Fibroblast of skin of left biceps (primary cell): Measurements from ENCODE around the gene FCN2.

Source experiments
- DNase-seq, 2 experiments: peaks; one replicate each; pipeline ENCODE4 v3.0.0-alpha.2; 2013; ENCODE audit warnings: low read depth in 2 of 2

Gene FCN2

GRCh38 chr9:134868751-134869553 is 11.7 kb upstream of the FCN2 start:
- no peak for DNase-seq

DNA sequence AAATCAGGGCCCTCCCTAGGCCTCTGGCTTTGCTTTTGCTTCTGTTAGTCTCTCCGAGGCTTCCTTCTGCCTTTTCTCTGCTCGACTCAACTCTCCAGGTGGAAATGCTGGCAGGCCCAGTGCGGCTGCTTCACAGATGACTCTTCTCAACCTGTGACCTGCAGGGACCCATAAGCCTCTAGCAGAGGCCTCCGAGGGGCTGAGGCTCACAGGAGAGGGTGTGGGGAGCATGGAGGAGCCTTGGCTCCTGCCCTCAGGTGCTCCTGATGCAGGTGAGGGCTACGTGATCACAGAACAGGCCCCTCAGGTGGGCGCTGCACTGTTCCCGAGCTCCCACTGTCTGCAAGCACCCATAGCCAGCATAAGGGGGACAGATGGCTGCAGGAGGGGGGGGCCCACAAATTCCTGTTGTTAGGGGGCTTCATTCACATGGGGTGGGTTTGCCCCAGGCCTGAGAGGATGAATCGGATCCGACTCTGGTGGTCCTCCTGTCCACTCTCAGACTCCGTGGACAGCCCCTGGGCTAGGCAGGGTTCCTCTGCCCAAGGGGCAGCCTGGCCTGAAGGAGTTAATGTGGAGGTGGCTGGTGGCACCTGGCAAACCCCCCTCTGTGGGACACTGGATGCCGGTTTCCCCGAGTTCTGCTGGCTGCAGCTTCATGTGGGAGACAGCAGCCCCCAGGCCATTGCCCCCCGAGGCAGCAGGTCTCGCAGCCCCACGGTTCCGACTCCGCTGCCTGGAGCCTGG is 10.9 kb upstream of the FCN2 start:
- DNase-seq = no peak

DNA sequence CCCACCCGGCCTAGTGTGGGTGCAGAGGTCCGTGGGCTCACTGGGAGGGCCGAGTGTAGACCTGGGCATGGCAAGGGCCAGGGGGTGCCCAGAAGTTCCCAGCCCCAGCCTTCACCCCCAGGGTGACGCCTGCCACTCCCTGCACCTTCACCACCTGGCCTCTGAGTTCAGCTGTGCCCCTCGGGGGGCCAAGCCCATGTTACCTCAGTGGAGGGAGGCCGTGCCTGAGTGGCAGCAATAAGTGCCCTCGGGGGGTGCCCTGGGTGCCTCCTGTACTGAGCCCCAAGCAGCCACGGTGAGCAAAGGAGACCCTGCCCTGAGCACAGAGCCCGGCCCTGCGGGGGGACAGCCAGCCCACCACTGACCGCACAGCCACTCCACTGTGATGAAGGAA is 10.3 kb upstream of the FCN2 start:
- DNase-seq = no peak

DNA sequence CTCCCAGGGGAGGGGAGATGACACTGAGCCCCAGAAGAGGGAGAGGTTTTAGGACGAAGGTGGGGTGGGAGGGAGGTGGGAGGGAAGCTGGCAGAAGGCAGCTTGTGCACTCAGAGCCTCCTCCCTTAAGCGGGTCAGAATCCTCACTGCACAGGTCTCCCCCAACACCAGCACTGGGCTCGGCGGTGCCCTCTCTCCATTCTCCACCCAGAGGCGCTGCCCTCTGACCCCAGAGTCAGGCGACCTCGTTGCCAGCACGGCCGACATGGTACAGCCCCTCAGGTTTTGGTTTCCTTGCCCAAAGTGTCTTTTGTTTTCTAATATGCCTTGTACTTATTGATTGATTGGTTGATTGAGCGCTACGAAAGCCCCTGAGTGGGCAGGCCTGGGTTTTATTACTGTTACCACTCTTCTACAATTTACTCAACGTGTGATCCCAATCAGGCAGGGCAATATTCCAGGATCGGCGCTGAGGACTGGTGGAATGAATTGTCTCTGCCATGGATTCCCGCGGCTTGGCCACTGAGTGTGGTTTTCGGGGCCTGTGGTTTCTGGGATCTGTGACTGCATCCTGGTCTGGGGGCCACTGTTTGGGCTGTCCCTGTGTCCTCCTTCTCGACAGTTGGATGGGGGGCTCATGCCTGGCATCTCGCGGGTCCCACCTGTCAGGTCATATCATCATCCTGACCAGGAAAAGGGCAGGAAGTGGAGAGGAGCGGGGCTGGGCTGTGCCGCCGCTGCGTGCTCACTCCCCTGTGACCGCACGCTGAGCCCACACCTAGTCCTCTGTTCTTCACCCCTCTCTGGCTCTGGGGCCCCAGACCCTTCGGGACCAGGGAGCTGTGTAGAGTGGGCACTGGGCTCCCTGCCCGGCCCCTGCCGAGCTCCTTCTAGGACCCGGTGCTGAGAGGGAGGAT is 9.6 kb upstream of the FCN2 start:
- DNase-seq = no peak

- no peak for DNase-seq
These were observed 8.8 kb upstream of the FCN2 start for GRCh38 chr9:134871697-134872340.

DNA sequence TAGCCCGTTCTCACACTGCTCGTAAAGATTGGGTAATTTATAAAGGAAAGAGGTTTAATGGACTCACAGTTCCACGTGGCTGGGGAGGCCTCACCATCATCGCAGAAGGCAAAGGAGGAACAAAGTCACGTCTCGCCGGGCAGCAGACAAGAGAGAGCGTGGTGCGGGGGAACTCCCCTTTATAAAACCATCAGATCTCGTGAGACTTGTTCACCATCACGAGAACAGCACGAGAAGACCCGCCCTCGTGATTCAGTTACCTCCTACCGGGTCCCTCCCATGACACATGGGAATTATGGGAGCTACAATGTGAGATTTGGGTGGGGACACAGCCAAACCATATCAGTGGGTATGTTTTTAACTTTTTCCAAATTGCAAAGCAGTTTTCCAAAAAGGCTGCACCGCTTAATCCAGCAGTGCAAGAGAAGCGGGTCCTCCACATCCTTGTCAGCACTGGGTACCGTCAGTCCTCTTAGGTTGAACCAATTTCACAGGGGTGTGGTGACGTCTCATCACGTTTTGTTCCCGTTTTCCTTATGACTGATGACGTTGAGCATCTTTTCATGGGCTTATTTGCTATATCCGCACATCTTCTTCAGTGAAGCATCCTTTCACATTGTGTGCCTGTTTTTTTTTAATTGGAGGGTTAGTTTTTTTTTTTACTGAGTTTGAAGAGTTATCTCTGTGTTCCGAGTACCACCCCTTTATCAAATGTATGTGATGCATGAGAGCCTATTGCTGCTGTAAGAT is 8.0 kb upstream of the FCN2 start:
- no peak for DNase-seq

DNA sequence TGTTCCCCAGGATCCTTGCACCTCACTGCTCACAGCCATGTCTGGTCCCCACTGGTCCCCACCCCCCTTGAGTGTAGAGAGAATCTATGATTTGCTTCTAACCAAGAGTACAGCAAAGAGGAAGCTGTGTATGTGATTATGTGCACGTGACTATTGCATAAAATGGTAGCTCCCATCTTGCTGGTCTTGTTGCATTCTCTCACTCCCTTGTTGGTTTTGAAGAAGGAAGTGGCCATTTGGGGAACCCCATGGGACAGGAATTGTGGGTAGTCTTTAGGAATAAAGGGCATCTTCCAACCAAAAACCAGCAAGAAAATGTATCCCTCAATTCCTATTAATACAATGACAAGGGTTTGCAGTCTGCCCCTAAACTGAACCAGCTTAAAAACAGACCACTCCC is 5.2 kb upstream of the FCN2 start:
- DNase-seq = no peak

DNA sequence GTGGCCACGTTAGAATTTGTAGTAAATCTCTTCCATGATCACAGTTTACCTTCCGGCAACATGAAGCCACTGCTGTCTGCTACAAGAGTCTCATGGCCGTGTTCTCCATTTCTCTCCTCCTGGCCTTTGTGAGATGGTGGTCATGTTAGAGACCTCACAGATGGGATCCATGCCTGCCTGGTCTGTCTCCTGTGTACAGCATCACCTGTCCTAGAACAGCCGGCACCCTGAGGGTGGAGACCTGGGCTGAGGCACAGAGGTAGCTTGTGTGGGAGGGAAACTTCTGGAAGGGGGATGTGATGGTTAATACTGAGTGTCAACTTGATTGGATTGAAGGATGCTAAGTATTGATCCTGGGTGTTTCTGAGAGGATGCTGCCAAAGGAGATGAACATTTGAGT is 3.1 kb upstream of the FCN2 start:
- DNase-seq = no peak

DNA sequence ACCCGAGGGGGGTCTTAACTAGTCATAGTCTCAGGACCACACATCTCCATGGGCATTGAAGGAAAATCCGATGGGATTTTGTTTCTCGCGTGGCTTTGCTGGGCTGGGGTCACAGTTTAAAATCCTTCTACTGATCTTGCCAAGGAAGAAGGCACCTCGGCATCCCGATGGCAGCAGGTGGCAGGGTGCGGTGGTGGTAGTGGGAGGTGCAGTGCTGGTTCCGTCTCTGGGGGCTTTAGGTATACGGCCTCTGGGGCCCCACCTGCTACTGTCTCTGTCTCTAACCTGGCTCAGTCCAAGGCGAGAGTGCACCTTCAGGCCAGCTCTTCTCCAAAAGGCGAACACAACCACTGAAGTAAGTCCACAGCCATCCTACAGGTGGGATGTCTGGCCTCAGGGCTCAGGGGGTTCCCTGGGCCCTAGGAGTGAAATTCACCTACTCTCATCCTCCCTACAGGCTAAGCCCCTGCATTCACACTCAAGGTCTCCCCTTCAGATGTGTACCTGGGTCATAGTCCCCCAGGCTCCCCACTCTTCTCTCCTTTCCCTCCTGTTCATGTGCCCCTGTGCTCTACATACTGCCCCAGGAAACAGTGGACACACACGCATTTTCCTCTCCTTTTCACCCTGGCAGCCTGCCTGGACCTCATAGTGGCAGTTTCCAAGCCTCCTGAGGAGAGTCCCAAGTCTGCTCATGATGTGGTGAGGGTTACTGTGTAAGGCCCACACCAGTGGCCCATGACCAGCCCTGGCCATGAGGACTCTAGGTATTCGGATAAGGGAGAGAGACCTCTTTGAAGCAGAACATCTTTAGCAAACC is 736 bp upstream of the FCN2 start:
- DNase-seq = no peak

GRCh38 chr9:134881313-134881670 is 682 bp downstream of the FCN2 start:
- no peak for DNase-seq

DNA sequence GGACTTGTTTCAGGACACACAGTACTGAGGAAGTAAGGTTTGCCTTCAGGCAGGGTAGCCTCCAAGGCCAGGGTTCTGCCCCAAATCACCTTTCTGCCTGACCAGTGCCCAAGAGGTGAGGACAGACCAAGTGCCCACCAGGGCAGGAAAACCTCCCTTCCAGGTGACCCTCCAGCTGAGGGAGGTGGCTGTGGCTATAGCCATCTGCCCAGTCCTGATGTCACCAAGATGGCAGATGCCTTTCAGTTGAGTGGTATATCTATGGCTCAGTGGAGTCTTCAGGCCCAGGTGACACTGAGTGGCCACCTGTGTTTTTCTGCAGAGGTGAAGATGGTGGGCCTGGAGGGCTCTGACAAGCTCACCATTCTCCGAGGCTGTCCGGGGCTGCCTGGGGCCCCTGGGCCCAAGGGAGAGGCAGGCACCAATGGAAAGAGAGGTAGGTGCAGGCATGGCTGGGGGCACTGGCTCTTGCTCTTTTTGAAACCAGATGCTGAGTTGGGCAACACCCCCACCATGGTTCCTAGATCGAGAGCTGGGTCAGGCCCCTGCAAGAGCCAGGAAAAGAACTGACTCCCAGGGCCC is 1.7 kb downstream of the FCN2 start:
- no peak for DNase-seq

- DNase-seq = no peak
These were observed 2.6 kb downstream of the FCN2 start for GRCh38 chr9:134883040-134883782.

DNA sequence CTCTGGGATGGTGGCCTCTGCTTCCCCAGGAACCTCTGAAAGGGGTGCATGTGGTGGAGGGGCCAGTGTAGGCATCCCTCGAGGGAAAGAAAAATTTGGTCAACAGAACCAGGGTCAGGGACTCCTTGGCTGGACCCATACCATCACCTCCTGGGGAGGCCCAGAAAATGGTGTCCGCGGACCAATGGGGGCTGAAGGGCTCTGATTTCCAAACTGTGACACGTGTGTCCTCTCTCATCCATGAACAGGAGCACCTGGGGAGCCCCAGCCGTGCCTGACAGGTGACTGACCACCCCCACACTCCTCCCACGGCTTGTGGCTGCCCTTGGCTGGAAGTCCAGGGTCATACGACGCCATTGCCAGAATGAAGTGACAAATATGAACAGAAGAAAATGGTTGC is 3.9 kb downstream of the FCN2 start:
- DNase-seq = no peak

DNA sequence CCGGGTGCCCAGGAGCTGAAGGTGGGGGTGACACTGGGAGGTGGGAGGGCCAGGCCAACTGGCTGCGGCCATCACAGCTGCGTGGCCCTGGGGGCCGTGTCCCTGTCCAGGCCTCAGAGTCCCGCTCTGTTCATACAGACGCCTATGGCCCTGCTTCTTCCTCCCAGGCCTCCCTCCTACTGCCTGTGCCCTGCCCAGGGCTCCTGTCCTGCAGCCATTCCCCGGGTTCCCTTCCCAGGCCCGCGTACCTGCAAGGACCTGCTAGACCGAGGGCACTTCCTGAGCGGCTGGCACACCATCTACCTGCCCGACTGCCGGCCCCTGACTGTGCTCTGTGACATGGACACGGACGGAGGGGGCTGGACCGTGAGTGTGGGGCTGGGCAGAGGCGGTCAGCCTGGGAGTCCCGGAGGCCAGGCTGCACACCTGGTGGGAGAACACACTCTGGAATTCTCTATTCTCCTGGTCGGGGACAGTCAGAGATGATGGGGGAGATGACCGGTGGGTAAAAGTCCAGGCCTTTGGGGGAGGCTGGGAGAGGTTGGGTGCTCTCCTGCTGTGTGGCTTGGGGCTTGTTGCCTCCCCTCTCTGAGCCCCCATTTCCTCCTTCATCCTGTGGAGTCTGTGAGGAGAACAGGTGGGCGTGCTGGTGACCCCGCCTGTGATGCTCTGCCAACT is 4.5 kb downstream of the FCN2 start:
- DNase-seq = no peak

- no peak for DNase-seq
These were observed 5.2 kb downstream of the FCN2 start for GRCh38 chr9:134885679-134886412.

DNA sequence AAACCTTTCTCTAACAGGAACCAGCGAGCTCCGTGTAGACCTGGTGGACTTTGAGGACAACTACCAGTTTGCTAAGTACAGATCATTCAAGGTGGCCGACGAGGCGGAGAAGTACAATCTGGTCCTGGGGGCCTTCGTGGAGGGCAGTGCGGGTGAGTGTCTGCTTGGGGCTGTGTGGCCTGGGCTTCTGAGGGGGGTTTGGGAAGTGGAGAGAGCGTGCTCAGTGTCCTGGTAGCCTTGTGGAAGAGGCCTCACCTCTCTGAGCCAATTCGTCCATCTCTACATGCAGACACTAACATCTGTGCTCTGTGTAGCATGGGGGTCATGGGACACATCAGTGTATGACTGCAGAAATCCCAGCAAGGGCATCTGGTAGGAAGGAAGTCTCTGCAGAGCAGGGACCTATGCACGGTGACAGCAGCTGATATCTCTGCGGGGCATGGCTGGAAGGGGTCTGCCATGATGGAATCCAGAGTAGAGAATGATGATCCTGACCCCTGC is 5.9 kb downstream of the FCN2 start:
- no peak for DNase-seq

GRCh38 chr9:134887219-134887618 is 6.6 kb downstream of the FCN2 start:
- no peak for DNase-seq
